HG03460 (cell line): ENCODE results near the gene ARFIP1.

Experiments
- ATAC-seq: cut with Tn5 transposase; IDR thresholded peaks from one replicate; pipeline ENCODE4 v1.9.1; 2021; ENCODE audit not compliant: unreplicated experiment

The ARFIP1 gene

GRCh38 chr4:152957437-152958171 is 177.8 kb downstream of the ARFIP1 start:
- ATAC-seq = no peak

- no peak for ATAC-seq
Observed at GRCh38 chr4:152959080-152959479, 179.3 kb downstream of the ARFIP1 start.

DNA sequence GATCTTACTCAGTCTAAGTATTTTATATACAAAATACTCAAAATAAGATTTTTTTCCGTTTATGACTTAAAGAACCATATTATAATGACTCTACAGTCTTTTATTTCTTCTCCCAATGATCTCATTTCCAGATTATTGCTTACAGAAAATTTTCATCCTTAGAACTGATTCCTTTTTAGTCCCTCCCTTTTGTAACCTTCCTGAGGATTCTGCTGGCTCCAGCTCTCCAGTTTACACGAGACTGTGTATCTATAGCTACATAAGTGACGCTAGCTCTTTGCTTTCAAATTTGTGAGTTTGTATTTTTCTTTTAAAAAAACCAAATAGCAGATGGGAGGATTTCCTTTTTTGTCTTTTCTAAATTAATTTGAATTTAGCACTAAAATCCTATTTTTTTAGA is 180.3 kb downstream of the ARFIP1 start:
- no peak for ATAC-seq

GRCh38 chr4:152961014-152961772 is 181.4 kb downstream of the ARFIP1 start:
- ATAC-seq = no peak

DNA sequence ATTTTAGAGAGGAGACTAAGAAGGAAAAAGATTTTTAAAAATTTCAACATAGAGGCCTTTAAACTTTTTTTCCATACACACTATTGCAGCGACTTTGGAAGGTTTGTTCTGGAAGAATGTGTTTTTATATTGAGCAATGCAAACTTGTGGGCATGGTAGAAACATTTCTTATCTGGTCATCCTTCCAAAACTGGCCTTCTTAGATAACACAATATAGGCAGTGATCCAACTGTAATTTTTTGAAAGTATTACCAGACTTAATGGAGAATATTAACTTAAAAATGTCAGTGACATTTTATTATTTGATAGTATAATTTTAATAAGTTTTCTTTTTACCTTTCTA is 182.0 kb downstream of the ARFIP1 start:
- no peak for ATAC-seq
